ENCODE results near the gene PSMD2. TPM values are rescaled to one million over a fixed set of nuclear protein-coding genes. Genes with fewer than 3 reads are reported as not detected.

Gene PSMD2
- polyA plus RNA-seq, 1 donor from 2014 or later: 319 TPM

- Histone ChIP-seq H3K9me2 (ENCODE audit: insufficient read depth, low read length) (no peaks in the 10 kb centered on the region), H3F3A (ENCODE audit: insufficient read depth, low read length, poor library complexity, severe bottlenecking) (no peaks in the 10 kb centered on the region), H3K9ac (ENCODE audit: low read length) (no peak overlapping the region), H3K79me2 (replicated peaks; ENCODE audit: insufficient read depth, low read length) (no peaks in the 10 kb centered on the region), H3K4me2 (ENCODE audit: low read length) (no peak overlapping the region), H3K9me3 (ENCODE audit: low read length) (no peaks in the 10 kb centered on the region), H4K20me1 (ENCODE audit: insufficient read depth) (no peaks in the 10 kb centered on the region), H3K27ac (ENCODE audit: low read length) (no peak overlapping the region), H2AFZ (ENCODE audit: low read depth, low read length) (no peak overlapping the region), H3K4me3 (ENCODE audit: low read length) (no peak overlapping the region), H3K36me3 (ENCODE audit: insufficient read depth, low read length) (no peaks in the 10 kb centered on the region), H3K27me3 (ENCODE audit: insufficient read depth, low read depth, low read length) (peaks cover under 1% of the 10 kb centered on the region)
- TF ChIP-seq POLR2AphosphoS5 (IDR thresholded peaks at IDR 0.05): no peak
- TF ChIP-seq TAF1 (IDR thresholded peaks at IDR 0.05; ENCODE audit: low read depth): no peak
- TF ChIP-seq CTCF (IDR thresholded peaks at IDR 0.05; ENCODE audit: poor library complexity, severe bottlenecking): no peak
These were observed 15.4 kb upstream of the PSMD2 start for GRCh38 chr3:184283681-184284080.

- H2AFZ ChIP-seq (ENCODE audit: low read depth, low read length): no peak overlapping the region
- no peaks in the 10 kb centered on the region for H3K9me3 ChIP-seq (ENCODE audit: low read length)
- H3K9me2 ChIP-seq (ENCODE audit: insufficient read depth, low read length): no peaks in the 10 kb centered on the region
- no peaks in the 10 kb centered on the region for H3K36me3 ChIP-seq (ENCODE audit: insufficient read depth, low read length)
- no peak overlapping the region for H3K27ac ChIP-seq (ENCODE audit: low read length)
- H3K4me3 ChIP-seq (ENCODE audit: low read length): no peak overlapping the region
- no peak overlapping the region for H3K4me2 ChIP-seq (ENCODE audit: low read length)
- H4K20me1 ChIP-seq (ENCODE audit: insufficient read depth): no peaks in the 10 kb centered on the region
- H3K9ac ChIP-seq (ENCODE audit: low read length): no peak overlapping the region
- H3K27me3 ChIP-seq (ENCODE audit: insufficient read depth, low read depth, low read length): no peaks in the 10 kb centered on the region
- TF ChIP-seq EP300 (conservative IDR thresholded peaks at IDR 0.05; ENCODE audit: poor library complexity, severe bottlenecking) (peak; percentile 42), RAD21 (conservative IDR thresholded peaks at IDR 0.05) (peak; percentile 91), REST (IDR thresholded peaks at IDR 0.05; ENCODE audit: borderline replicate concordance) (peak; percentile 65), CTCF (IDR thresholded peaks at IDR 0.05; ENCODE audit: poor library complexity, severe bottlenecking) (peak; percentile 88), TAF1 (IDR thresholded peaks at IDR 0.05; ENCODE audit: low read depth) (no peak), EZH2 (IDR thresholded peaks at IDR 0.05; ENCODE audit: borderline replicate concordance, insufficient read depth, low read length, poor library complexity, severe bottlenecking) (no peak), MXI1 (conservative IDR thresholded peaks at IDR 0.05; ENCODE audit: poor library complexity, severe bottlenecking) (peak; percentile 53), POLR2AphosphoS5 (IDR thresholded peaks at IDR 0.05) (peak; percentile 52), SMC3 (conservative IDR thresholded peaks at IDR 0.05; ENCODE audit: poor library complexity) (peak; percentile 85)
- no peaks in the 10 kb centered on the region for H3F3A ChIP-seq (ENCODE audit: insufficient read depth, low read length, poor library complexity, severe bottlenecking)
- H3K79me2 ChIP-seq (replicated peaks; ENCODE audit: insufficient read depth, low read length): no peaks in the 10 kb centered on the region
These were observed 14.3 kb upstream of the PSMD2 start for GRCh38 chr3:184284696-184285095.

Data from neural cell (in vitro differentiated cells).